GM23248 (cell line): ENCODE data around the gene ASXL1. TPM values are rescaled to one million over a fixed set of nuclear protein-coding genes. Genes with fewer than 3 reads are reported as not detected.

Source experiments
- DNase-seq: peaks from one replicate; pipeline ENCODE4 v3.0.0-alpha.2; 2015
- H2AFZ ChIP-seq: fragments of 200-600 bp; sonication (generic); 2 replicates; pipeline ENCODE4 v1.6.1; 2016; ENCODE audit warnings: antibody characterized with exemption
- H3F3A ChIP-seq: fragments of 200-600 bp; sonication (generic); 2 replicates; pipeline ENCODE4 v1.6.1; 2016; ENCODE audit warnings: mild to moderate bottlenecking, antibody characterized with exemption, mixed run types; ENCODE audit not compliant: insufficient read depth
- H3K27ac ChIP-seq: fragments of 200-600 bp; sonication (generic); 2 replicates; pipeline ENCODE4 v1.5.1; 2016; ENCODE audit warnings: mild to moderate bottlenecking
- H3K27me3 ChIP-seq: fragments of 200-600 bp; sonication (generic); replicated peaks from 2 replicates; pipeline ENCODE4 v1.6.1; 2016; ENCODE audit warnings: mild to moderate bottlenecking; ENCODE audit not compliant: insufficient read depth
- H3K36me3 ChIP-seq: fragments of 200-600 bp; sonication (generic); 2 replicates; pipeline ENCODE4 v1.6.1; 2016; ENCODE audit warnings: low read depth, mild to moderate bottlenecking
- H3K4me1 ChIP-seq: fragments of 200-600 bp; sonication (generic); 2 replicates; pipeline ENCODE4 v1.6.1; 2016; ENCODE audit warnings: mild to moderate bottlenecking; ENCODE audit not compliant: insufficient read depth
- H3K4me2 ChIP-seq: fragments of 200-600 bp; sonication (generic); one replicate; pipeline ENCODE4 v1.6.1; 2016; ENCODE audit warnings: mild to moderate bottlenecking; ENCODE audit not compliant: unreplicated experiment
- H3K4me3 ChIP-seq: fragments of 200-600 bp; sonication (generic); 2 replicates; pipeline ENCODE4 v1.5.1; 2016; ENCODE audit warnings: mild to moderate bottlenecking
- H3K79me2 ChIP-seq: fragments of 200-600 bp; sonication (generic); 2 replicates; pipeline ENCODE4 v1.6.1; 2016; ENCODE audit warnings: mild to moderate bottlenecking; ENCODE audit not compliant: insufficient read depth
- H3K9ac ChIP-seq: fragments of 200-600 bp; sonication (generic); 2 replicates; pipeline ENCODE4 v1.6.1; 2016; ENCODE audit warnings: mild to moderate bottlenecking
- H3K9me2 ChIP-seq: fragments of 200-600 bp; sonication (generic); 2 replicates; pipeline ENCODE4 v1.6.1; 2016; ENCODE audit warnings: mixed run types, mild to moderate bottlenecking, moderate library complexity; ENCODE audit not compliant: insufficient read depth
- H3K9me3 ChIP-seq: fragments of 200-600 bp; sonication (generic); one replicate; pipeline ENCODE4 v1.6.1; 2017; ENCODE audit warnings: low read depth
- H4K20me1 ChIP-seq: fragments of 200-600 bp; sonication (generic); 2 replicates; pipeline ENCODE4 v1.6.0; 2016; ENCODE audit not compliant: insufficient read depth
- EZH2 ChIP-seq: fragments of 200-600 bp; sonication (generic); IDR thresholded peaks from 2 replicates; pipeline ENCODE4 v1.6.1; 2018; ENCODE audit warnings: antibody characterized with exemption, mild to moderate bottlenecking; ENCODE audit not compliant: insufficient read depth, poor library complexity, severe bottlenecking
- EZH2phosphoT487 ChIP-seq: fragments of 200-600 bp; sonication (generic); IDR thresholded peaks from 2 replicates; pipeline ENCODE4 v1.6.1; 2018; ENCODE audit warnings: antibody characterized with exemption, moderate library complexity, mild to moderate bottlenecking, low read depth; ENCODE audit not compliant: insufficient read depth
- WGBS, 2 experiments: methylation state at CpG; one replicate each; pipeline ENCODE4 v1.1.6; 2015 to 2017; ENCODE audit warnings: low lambda C conversion rate in 2 of 2, low coverage in 1 of 2; ENCODE audit errors: missing lambda C conversion rate in 2 of 2; 5-methylcytosine and 5-hydroxymethylcytosine counted together
- in situ Hi-C: fragments of 300-500 bp; cut with MboI; formaldehyde crosslinking; loops from 2 replicates; pipeline ENCODE4 v1.15.0; 2020
- polyA plus RNA-seq: library from polyadenylated mRNA; unstranded; fragments of >200 nt; fragmentation: Nextera tagmentation; extraction: Ambion mirVana; gene quantifications from 2 replicates; pipeline ENCODE4 v1.2.1, GENCODE V29; 2016
- total RNA-seq: library from RNA; depleted of rRNA; stranded (reverse); fragments of >200 nt; shearing (Covaris generic); gene quantifications from 2 replicates; pipeline ENCODE4 v1.2.3, GENCODE V29; 2014

The ASXL1 gene
- total and polyA plus RNA-seq, 2 experiments from 2014 or later = 13.8 to 39.9 TPM

- Histone ChIP-seq H4K20me1 (no peaks in the 10 kb centered on the region), H3K27ac (no peak overlapping the region), H3K4me2 (no peak overlapping the region), H3K4me3 (no peak overlapping the region), H2AFZ (no peak overlapping the region), H3F3A (0 out of 2 replicates have a peak, but pooled peaks cover 6% of the 10 kb centered on the region), H3K9ac (no peak overlapping the region), H3K36me3 (no peaks in the 10 kb centered on the region), H3K9me2 (no peaks in the 10 kb centered on the region), H3K4me1 (peaks cover 4% of the 10 kb centered on the region; the same call in 1 of the 2 replicates), H3K9me3 (no peaks in the 10 kb centered on the region), H3K79me2 (no peaks in the 10 kb centered on the region), H3K27me3 (no peaks in the 10 kb centered on the region)
- WGBS, 2 experiments = 86 to 88% methylated on average over 29 to 31 of the region's 31 CpGs
- in situ Hi-C loops = no loop called here
- DNase-seq = no peak
- TF ChIP-seq EZH2phosphoT487 = no peak
- TF ChIP-seq EZH2 = no peak
Observed at GRCh38 chr20:32454164-32455145, 96.3 kb downstream of the ASXL1 start.

- no peaks in the 10 kb centered on the region for H3K79me2 ChIP-seq
- WGBS, 2 experiments = 88 to 90% methylated on average over 12 of the region's 12 CpGs
- H3K9me3 ChIP-seq = no peaks in the 10 kb centered on the region
- no peaks in the 10 kb centered on the region for H3K9me2 ChIP-seq
- H3K27ac ChIP-seq = no peak overlapping the region
- H2AFZ ChIP-seq = no peak overlapping the region
- in situ Hi-C loops = no loop called here
- no peaks in the 10 kb centered on the region for H3K27me3 ChIP-seq
- H3K9ac ChIP-seq = no peak overlapping the region
- H3K4me1 ChIP-seq = peaks cover 4% of the 10 kb centered on the region; the same call in 1 of the 2 replicates
- H3F3A ChIP-seq = no peaks in the 10 kb centered on the region
- H3K4me3 ChIP-seq = no peak overlapping the region
- no peaks in the 10 kb centered on the region for H3K36me3 ChIP-seq
- no peak for TF ChIP-seq EZH2
- TF ChIP-seq EZH2phosphoT487 = no peak
- H3K4me2 ChIP-seq = no peak overlapping the region
- no peaks in the 10 kb centered on the region for H4K20me1 ChIP-seq
- no peak for DNase-seq
Observed at GRCh38 chr20:32455171-32455900, 97.2 kb downstream of the ASXL1 start.

GRCh38 chr20:32455901-32456701, 98.0 kb downstream of the ASXL1 start:
- Histone ChIP-seq H3K27ac (no peak overlapping the region), H2AFZ (no peak overlapping the region), H3F3A (no peaks in the 10 kb centered on the region), H3K79me2 (no peaks in the 10 kb centered on the region), H3K36me3 (no peaks in the 10 kb centered on the region), H3K27me3 (no peaks in the 10 kb centered on the region), H3K9me2 (no peaks in the 10 kb centered on the region), H4K20me1 (no peaks in the 10 kb centered on the region), H3K4me1 (peaks cover 4% of the 10 kb centered on the region; the same call in 1 of the 2 replicates), H3K9me3 (no peaks in the 10 kb centered on the region), H3K4me3 (no peak overlapping the region), H3K4me2 (no peak overlapping the region), H3K9ac (no peak overlapping the region)
- DNase-seq = no peak
- in situ Hi-C loops = no loop called here
- WGBS, 2 experiments = 79 to 83% methylated on average over 34 to 35 of the region's 35 CpGs
- TF ChIP-seq EZH2phosphoT487 = no peak
- no peak for TF ChIP-seq EZH2
